Right ventricle myocardium superior (tissue), 1 donor: ENCODE measurements around the gene FOXF2. TPM values are rescaled to one million over a fixed set of nuclear protein-coding genes. Genes with fewer than 3 reads are reported as not detected.

ENCODE experiments used
- ATAC-seq: fragments of 200-7000 bp; cut with Tn5 transposase; one replicate; pipeline ENCODE4 v1.9.1; 2020; ENCODE audit warnings: mild to moderate bottlenecking; ENCODE audit not compliant: poor library complexity
- DNase-seq: peaks from one replicate; pipeline ENCODE4 v3.0.0-alpha.2; 2020
- intact Hi-C: fragments of 100-400 bp; cut with DNase I; formaldehyde crosslinking; loops from one replicate; pipeline ENCODE4 v1.11.2; 2022
- total RNA-seq: library from RNA; stranded (reverse); fragmentation: NEBNext Ultra II Directional; extraction: Animal tissue kit (Norgen Biotek cat#: 25700); gene quantifications from one replicate; pipeline ENCODE4 v1.2.1, GENCODE V29; 2021
- donor health status: DM: no; HTN: yes; CAD: no; lungs with severe emphysema.

FOXF2 gene
- total RNA-seq, 1 donor from 2014 or later = 0.16 TPM

DNA sequence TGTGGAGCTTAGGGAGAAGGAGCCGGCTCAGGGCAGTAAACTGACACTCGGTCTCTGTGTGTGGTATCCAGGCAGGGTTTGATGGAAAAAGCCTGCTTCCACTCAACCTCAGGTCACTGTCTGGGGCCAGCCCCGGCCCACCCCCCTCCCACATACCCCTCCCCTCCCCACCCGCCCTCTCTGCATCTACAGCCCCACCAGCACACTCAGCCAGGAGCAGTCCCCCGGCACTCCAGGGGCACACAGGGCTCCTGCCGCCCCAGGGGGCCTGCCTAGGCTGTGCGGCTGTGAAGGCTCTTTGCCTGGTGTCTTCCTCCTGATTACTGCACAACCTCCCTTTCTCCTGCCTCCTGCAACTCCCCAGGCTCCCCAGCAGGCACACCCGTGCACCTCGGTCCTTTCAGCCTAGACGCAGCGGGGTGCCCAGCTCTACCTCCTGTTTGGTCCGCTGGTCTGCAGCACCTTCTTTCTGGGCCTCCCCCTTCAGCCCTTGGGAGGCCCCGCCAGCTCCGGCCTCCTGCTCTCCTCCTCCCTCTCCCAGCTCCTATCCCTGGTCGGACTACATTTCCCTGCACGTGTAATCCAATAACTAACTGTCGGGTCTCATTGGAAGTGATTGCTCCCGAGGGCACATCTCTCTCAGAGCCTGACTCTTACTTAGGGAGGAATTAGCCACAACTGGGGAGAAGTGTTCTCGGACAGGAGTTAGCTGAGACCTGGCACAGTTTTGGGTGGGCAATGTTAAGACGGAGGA lies 1.3 kb upstream of the FOXF2 start:
- intact Hi-C loops = no loop called here
- DNase-seq (no peak), ATAC-seq (no peak)

GRCh38 chr6:1388630-1389368 lies 577 bp upstream of the FOXF2 start:
- no peak for DNase-seq
- ATAC-seq = no peak
- intact Hi-C loops = no loop called here

DNA sequence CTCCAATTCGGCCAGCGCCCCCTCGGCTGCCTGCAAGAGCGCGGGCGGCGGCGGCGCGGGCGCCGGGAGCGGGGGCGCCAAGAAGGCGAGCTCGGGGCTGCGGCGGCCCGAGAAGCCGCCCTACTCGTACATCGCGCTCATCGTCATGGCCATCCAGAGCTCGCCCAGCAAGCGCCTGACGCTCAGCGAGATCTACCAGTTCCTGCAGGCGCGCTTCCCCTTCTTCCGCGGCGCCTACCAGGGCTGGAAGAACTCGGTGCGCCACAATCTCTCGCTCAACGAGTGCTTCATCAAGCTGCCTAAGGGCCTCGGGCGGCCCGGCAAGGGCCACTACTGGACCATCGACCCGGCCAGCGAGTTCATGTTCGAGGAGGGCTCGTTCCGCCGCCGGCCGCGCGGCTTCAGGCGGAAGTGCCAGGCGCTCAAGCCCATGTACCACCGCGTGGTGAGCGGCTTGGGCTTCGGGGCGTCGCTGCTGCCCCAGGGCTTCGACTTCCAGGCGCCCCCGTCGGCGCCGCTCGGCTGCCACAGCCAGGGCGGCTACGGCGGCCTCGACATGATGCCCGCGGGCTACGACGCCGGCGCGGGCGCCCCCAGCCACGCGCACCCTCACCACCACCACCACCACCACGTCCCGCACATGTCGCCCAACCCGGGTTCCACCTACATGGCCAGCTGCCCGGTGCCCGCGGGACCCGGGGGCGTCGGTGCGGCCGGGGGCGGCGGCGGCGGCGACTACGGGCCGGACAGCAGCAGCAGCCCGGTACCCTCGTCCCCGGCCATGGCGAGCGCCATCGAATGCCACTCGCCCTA lies 963 bp downstream of the FOXF2 start:
- ATAC-seq = peak; percentile 53
- intact Hi-C loops = loop anchor here (10.0 kb wide), 1 partner anchor 666 kb away; no protein-coding TSS in a partner anchor
- no peak for DNase-seq

- intact Hi-C loops = loop anchor here (10.0 kb wide), 1 partner anchor 666 kb away; no protein-coding TSS in a partner anchor
- ATAC-seq = peak; percentile 14
- DNase-seq = no peak
Observed at GRCh38 chr6:1390946-1391799, 1.8 kb downstream of the FOXF2 start.

DNA sequence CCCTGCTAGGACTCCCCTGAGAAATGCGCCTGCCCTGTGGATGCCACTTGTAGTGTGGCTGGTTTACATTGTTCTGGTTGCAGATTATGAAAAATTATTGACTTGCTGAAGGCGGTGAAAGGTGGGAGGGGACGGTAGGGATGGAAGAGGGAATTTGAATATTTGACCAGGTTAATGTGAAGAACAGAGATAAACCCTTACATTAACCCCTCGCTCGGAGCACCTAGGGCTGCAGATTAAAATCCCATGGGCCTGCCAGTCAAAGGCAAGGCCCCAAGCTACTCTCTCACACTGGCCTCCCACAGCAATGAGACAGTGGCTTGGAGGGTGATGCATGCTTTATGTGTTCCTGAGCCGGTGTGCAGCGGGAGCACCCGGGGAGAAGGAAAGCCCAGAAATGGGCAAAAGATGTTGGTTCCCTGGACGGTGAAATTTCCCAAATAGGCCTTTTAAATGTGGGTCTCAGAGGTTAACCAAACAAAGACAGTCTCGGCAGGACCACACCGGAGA lies 2.5 kb downstream of the FOXF2 start:
- DNase-seq (no peak), ATAC-seq (no peak)
- intact Hi-C loops = loop anchor here (10.0 kb wide), 1 partner anchor 667 kb away; no protein-coding TSS in a partner anchor

- ATAC-seq (no peak), DNase-seq (no peak)
- intact Hi-C loops = loop anchor here (10.0 kb wide), 1 partner anchor 668 kb away; no protein-coding TSS in a partner anchor
Observed at GRCh38 chr6:1392813-1393640, 3.7 kb downstream of the FOXF2 start.

DNA sequence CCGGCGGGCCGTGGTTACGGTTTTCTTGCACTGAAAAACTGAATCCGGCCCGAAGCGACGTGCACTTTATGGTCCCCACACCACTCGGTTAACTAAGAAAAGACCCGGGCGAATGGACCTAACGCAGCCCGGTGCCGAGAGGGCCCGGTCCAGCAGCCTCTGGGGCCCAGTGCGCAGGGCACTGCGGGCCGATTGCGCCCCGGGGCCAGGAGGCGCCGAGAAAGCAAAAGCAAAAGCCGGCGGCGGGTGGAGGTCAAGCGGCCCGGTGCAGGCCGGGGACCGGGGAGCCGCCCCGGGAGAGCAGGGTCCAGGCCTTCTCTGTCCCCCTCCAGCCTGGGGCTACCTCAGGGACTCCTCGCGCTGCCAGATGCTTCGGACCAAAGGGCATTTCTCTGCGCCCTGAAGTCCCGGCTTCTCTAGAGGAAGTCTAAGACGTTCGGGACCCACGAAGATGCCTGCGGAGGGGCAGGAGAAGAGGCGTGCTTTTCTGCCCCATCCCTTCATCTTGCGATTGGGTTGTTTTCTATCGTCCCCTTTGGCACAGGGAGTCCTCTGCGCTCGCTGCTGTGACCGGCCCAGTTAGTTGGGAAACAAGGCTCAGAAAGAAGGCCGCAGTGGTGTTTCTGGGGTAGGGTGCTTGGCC lies 4.4 kb downstream of the FOXF2 start:
- ATAC-seq (no peak), DNase-seq (no peak)
- intact Hi-C loops = loop anchor here (10.0 kb wide), 1 partner anchor 669 kb away; no protein-coding TSS in a partner anchor

- ATAC-seq (no peak), DNase-seq (no peak)
- intact Hi-C loops = loop anchor here (5.0 to 10.0 kb wide), 2 partner anchors 597 to 670 kb away; no protein-coding TSS in a partner anchor
Observed at GRCh38 chr6:1394514-1395463, 5.4 kb downstream of the FOXF2 start.

DNA sequence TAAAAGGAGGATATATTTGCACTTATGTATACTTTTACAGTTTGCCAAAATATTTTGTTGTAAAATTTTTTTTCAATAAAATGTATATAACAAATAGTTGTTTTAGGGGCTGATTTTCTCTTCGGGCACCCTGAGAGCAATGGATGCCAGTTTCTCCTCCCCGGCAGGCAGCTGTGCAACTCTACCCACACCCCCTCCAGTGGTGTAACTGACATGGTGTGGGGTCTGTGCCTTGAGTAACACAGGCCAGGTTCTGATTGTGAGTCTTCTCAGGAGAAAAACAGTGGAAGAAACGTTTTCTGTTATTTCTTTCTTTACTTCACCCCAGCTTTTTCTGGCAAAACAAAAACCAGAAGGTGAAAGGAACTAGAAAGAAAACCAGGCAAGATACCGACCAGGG lies 6.1 kb downstream of the FOXF2 start:
- DNase-seq (no peak), ATAC-seq (no peak)
- intact Hi-C loops = loop anchor here (5.0 to 10.0 kb wide), 2 partner anchors 598 to 671 kb away; no protein-coding TSS in a partner anchor

DNA sequence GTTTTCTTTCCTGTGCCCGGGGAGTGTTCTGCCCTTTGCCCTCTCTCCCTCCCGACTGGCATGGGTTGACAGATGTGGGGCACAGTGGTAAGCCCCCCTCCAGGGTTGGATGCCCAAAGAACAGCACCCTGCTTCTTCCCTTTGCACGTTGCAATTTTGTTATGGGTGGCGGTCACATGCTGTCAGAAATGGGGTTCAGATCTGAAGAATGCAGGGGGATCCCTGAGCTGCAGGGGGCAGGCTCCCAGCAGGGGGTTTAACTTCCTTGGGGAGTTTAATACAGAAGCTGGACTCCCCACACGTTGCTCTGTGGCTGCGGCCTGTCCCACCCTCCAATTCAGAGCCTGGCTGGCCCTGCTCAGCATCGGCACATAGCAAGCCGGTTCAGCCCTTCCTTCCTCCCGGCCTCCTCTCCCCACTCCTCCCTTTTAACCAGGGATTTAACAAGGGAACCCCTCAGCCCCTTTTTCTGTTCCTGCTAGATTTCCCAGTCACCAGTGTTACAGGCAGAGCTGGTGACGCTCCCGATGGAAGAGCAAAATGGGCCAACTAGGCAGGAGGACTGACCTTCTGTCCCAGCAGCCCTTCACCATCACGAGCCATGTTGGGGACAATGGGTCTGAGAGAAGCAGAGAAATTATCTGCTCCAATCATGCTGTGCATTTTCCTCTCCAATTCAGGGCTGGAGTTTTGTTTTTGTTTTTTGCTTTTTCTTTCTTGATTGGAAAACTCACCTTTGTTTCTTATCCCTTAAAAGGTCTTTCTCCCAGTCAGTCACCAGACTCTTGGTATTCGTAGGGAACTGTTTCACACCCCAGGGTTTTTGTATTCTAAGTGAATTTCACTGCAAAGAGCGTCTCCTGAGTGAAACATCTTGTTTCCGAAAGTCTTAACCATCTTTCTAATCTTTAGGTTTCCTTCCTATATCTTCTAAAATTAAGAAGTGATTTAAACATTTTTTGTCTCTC lies 6.8 kb downstream of the FOXF2 start:
- intact Hi-C loops = loop anchor here (5.0 to 10.0 kb wide), 2 partner anchors 599 to 671 kb away; no protein-coding TSS in a partner anchor
- DNase-seq (no peak), ATAC-seq (no peak)

DNA sequence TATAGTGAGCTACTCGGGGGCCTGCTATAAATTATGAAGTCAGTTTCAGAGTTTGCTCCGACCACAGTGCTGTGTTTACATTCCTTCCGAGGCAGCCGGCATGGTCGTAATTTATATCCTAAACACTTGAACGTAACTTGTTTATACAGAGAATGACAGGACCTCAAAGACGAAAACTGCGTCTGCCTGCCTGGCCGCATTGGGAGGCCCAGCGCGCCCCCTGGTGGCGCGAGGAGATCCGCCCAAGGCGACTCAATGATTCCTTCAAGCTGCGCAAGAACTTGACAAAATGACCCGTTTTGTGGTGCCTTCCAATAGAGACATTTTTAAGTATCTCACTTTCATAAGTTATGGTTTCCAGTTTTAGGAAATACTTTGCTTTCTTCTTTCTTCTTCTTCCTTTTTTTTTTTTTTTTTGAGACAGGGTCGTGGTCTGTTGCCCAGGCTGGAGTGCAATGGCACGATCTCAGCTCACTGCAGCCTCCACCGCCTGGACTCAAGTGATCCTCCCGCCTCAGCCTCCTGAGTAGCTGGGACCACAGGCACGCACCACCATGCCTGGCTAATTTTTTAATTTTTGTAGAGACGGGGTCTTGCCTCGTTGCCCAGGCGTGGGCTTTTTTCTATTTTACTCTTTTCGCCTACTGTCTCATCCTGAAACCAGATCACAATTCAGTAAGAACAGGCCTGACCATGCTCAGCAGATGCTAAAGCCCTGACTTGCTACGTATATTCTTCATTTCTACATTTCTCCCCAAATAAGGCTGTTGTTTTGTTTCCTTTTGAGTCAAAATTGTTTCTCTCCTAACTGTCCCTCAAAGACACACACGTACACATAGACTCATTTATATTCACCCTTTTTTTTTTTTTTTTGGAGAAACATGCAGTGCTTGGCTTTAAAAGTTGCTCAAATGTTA lies 7.8 kb downstream of the FOXF2 start:
- ATAC-seq (peak; percentile 82), DNase-seq (peak; percentile 80)
- intact Hi-C loops = loop anchor here (5.0 to 10.0 kb wide), 2 partner anchors 600 to 672 kb away; no protein-coding TSS in a partner anchor

DNA sequence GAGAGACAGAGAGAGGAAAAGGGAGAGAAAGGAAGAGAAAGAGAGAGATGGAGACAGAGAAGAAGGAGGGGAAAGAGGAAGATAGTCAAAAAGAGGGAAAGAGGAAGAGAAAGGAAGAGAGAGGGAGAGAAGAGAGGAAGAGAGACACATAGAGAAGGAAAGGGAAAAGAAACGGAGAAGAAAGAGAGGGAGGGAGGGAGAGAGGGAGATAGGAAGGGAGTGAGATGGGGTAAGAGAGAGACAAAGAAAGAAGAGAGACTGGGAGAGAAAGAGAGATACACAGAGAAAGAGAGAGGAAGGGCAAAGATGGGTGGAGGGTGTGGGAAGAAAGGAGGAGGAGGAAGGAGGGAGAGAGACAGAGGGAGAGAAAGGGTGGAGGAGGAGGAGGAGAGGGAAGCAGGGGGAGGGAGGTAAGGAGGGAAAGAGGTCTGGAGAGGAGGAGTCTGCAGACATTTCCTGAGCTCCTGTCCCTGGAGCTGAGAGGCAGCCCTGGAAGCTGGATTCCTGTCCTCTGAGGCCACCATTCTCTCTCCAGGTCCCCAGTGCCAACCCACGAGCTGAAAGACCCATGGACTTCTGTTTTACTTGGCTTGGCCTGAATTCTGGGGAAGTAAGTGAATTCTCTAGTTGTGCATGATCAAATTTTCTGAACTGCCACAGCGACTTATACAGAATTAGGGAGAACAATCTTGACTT lies 9.9 kb downstream of the FOXF2 start:
- ATAC-seq (no peak), DNase-seq (no peak)
- intact Hi-C loops = loop anchor here (5.0 to 10.0 kb wide), 2 partner anchors 602 to 674 kb away; no protein-coding TSS in a partner anchor
